Urinary bladder (tissue), 4 donors: ENCODE data around the gene MEP1A. TPM values are rescaled to one million over a fixed set of nuclear protein-coding genes. Genes with fewer than 3 reads are reported as not detected.
"Not testable (repeated sequence)": the region's sequence is repeated elsewhere in the genome, so short reads cannot be mapped to it uniquely, and the experiment has no call there.

ENCODE experiments used
- DNase-seq: peaks from one replicate; pipeline ENCODE4 v3.0.0-alpha.2; 2015; ENCODE audit errors: extremely low spot score
- H3K27ac ChIP-seq: one replicate; pipeline ENCODE4 v1.5.1; 2013; ENCODE audit warnings: low read depth, mild to moderate bottlenecking, moderate library complexity
- H3K36me3 ChIP-seq: one replicate; pipeline ENCODE4 v1.6.1; 2013; ENCODE audit warnings: mild to moderate bottlenecking, moderate library complexity; ENCODE audit not compliant: insufficient read depth
- H3K4me1 ChIP-seq: one replicate; pipeline ENCODE4 v1.6.1; 2013; ENCODE audit warnings: mild to moderate bottlenecking, moderate library complexity; ENCODE audit not compliant: insufficient read depth
- H3K4me3 ChIP-seq: one replicate; pipeline ENCODE4 v1.5.1; 2013; ENCODE audit warnings: low read depth, low read length
- WGBS: extraction: QIAGEN DNeasy Blood & Tissue Kit; methylation state at CpG from one replicate; pipeline ENCODE4 v1.1.7; 2013; 5-methylcytosine and 5-hydroxymethylcytosine counted together
- polyA plus RNA-seq: library from polyadenylated mRNA; stranded (reverse); fragments of 200-250 nt; gene quantifications from one replicate; pipeline ENCODE4 v1.2.3, GENCODE V29; 2013
- total RNA-seq: library from RNA; depleted of rRNA; stranded (reverse); fragments of >200 nt; gene quantifications from one replicate; pipeline ENCODE4 v1.2.3, GENCODE V29; 2014
- donor health status: healthy with polysubstance abuse.
- donor health status: healthy.

The MEP1A gene, protein sequence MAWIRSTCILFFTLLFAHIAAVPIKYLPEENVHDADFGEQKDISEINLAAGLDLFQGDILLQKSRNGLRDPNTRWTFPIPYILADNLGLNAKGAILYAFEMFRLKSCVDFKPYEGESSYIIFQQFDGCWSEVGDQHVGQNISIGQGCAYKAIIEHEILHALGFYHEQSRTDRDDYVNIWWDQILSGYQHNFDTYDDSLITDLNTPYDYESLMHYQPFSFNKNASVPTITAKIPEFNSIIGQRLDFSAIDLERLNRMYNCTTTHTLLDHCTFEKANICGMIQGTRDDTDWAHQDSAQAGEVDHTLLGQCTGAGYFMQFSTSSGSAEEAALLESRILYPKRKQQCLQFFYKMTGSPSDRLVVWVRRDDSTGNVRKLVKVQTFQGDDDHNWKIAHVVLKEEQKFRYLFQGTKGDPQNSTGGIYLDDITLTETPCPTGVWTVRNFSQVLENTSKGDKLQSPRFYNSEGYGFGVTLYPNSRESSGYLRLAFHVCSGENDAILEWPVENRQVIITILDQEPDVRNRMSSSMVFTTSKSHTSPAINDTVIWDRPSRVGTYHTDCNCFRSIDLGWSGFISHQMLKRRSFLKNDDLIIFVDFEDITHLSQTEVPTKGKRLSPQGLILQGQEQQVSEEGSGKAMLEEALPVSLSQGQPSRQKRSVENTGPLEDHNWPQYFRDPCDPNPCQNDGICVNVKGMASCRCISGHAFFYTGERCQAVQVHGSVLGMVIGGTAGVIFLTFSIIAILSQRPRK
- total RNA-seq: not detected
- polyA plus RNA-seq: not detected

DNA sequence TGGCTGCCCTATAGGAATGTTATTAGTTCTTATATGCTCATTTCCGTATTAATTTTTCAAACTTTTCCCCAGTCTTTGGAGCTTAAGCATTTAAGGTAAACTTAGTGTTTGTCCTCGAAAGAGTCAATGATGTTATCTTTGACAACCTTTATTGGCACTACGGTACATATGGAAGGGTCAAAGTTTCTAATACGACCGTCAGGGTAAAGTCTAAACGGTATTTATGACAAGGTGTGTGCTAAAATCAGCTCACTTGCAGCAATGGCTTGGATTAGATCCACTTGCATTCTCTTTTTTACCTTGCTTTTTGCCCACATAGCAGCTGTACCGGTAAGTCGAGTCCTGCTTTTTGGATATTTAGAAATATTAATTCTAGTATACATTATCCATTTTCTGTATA, at the start of gene MEP1A:
Gene MEP1A (plus strand): TSS at position 252 of the 400 bp plus-strand sequence. CDS start 10 bp downstream, at position 262.
- no peaks in the 10 kb centered on the region for H3K4me1 ChIP-seq
- 63% methylated on average over 8 of the region's 8 CpGs for WGBS
- no peak within 1 kb of the TSS for H3K4me3 ChIP-seq
- H3K27ac ChIP-seq: no peak within 1 kb of the TSS
- no peak for DNase-seq
- no peaks in the 10 kb centered on the region for H3K36me3 ChIP-seq

DNA sequence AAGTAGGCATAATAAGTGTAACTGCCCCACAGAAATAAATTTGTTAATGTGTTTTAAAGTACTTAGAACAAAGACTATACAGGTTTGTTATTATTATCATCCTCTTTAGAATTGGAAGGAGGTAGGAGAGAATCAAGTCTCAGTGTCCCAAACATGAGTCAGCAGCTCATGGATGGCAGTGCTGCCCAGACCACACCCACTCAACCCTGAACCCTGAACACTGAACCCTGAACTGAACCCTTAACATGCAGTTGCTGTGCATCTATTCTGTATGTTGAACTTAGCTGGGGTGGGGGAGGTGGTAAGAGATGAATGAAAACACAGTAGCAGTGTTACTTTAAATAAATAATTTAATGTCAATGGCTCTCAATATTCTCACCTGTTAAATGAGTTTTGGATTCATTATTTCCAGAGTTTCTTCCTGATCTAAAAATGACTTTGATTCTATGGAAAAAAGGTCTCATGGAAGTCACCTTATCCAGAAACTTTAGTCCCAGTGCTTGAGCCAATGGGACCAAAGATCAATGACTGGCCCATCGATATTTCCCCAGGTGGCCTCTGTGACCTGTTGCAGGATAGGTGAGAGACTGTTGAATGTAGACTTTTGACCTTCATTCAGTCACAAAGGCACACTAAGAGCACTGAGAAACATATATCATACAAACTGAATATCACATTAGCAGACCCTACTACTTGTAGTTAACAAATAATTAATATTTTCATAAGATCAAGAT, 49.6 kb upstream of the MEP1A start:
- H3K27ac ChIP-seq: no peak overlapping the region
- WGBS: 85% methylated on average over 1 of the region's 1 CpG
- H3K36me3 ChIP-seq: no peaks in the 10 kb centered on the region
- H3K4me1 ChIP-seq: no peaks in the 10 kb centered on the region
- no peak overlapping the region for H3K4me3 ChIP-seq
- no peak for DNase-seq

DNA sequence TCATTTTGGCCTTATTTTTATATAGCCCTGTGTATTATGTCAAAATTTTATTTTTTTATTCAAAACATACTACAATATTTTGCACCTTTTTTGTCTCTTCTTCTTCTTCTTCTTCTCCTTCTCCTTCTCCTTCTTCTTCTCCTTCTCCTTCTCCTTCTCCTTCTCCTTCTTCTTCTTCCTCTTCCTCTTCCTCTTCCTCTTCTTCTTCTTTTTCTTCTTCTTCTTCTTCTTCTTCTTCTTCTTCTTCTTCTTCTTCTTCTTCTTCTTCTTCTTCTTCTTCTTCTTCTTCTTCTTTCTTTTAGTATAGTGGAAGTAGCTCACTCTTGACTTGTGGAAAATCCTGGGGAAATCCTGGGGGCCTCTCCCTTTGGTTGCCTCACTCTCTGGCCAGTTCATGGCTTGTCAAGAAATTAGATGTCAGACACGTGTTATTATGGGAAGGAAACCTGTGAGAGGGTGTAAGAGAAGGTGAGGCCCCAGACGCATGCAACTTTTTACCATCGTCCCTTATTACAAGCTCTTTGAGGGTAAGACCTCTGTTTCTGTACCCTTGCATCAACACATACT, 48.9 kb upstream of the MEP1A start:
- H3K4me3 ChIP-seq, H3K4me1 ChIP-seq, H3K36me3 ChIP-seq, H3K27ac ChIP-seq, DNase-seq: not testable (repeated sequence)
- 83% methylated on average over 3 of the region's 3 CpGs for WGBS

DNA sequence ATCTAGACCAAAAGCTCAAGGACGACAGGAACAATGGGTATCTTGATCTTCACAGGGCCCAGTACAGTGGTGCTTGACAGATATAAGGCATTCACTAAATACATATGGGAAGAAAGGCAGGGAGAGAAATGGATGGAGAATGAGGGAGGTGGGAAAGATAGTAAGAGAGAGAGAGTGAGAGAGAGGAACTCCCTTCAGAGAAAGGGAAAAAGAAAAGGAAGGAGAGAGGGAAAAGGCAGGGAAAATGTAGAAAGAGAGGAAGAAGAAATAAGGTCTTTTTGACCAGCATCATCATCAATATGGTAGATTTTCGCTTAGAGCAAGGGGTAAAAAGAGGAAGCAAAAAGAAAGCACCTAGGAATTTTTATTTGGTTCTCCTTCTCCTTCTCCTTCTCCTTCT, 47.2 kb upstream of the MEP1A start:
- DNase-seq: no peak
- Histone ChIP-seq H3K4me3 (no peak overlapping the region), H3K36me3 (no peaks in the 10 kb centered on the region), H3K4me1 (no peaks in the 10 kb centered on the region), H3K27ac (no peak overlapping the region)
- 71% methylated on average over 2 of the region's 2 CpGs for WGBS

DNA sequence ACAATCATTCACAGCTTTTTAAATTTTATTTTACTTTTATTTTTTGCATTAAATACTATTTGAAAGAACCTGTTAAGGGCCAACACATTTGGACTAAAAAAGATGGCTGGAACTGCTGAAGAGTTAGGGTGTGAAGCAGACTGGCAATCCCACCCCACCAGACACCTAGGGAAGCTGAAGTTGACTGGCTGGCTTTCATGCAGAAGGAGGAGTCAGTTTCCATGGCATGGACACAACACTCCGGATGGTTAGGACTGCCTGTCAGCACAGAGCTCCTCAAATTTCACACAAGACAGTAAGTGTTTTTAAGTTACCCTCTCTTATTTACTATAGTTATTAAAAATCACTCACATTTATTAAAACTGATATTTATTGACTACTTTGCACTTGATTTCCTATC, 46.5 kb upstream of the MEP1A start, which contains the start of gene ANKRD66:
Gene ANKRD66 (plus strand): TSS at position 238 of the 400 bp plus-strand sequence. CDS start 5,016 bp downstream, outside the sequence.
- no peak for DNase-seq
- H3K4me3 ChIP-seq: no peak within 1 kb of the TSS
- H3K4me1 ChIP-seq: no peaks in the 10 kb centered on the region
- 53% methylated on average over 1 of the region's 1 CpG for WGBS
- H3K36me3 ChIP-seq: no peaks in the 10 kb centered on the region
- H3K27ac ChIP-seq: no peak within 1 kb of the TSS

DNA sequence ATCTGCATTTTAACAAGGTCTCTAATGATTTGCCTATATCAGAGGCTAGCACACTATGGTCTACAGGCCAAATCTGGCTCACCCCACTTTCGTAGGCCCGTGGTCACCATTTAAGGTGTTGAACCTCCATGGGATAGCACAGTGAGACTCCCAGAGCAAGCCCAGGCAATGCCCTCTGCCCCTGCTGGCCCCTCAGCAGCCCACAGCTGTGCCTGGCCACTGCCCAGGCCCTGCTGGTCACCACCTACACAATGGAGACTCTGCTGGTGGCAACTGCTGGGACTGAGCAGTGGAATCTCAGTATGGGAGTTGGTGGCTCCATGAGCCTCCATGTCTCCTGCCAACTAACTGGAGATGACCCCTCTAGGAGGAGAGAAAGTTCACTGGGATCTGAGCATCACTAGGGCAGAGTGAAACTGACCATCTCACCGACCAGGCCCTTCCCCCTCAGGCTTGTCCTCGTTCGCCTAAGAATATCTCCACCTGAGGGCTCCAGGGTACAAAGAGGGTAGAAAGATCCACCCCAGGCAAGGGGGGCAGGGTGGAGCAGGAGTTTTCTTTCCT, 44.2 kb upstream of the MEP1A start:
- Histone ChIP-seq H3K4me3 (no peak overlapping the region), H3K4me1 (no peaks in the 10 kb centered on the region), H3K27ac (no peak overlapping the region), H3K36me3 (no peaks in the 10 kb centered on the region)
- no peak for DNase-seq
- WGBS: 97% methylated on average over 5 of the region's 5 CpGs

DNA sequence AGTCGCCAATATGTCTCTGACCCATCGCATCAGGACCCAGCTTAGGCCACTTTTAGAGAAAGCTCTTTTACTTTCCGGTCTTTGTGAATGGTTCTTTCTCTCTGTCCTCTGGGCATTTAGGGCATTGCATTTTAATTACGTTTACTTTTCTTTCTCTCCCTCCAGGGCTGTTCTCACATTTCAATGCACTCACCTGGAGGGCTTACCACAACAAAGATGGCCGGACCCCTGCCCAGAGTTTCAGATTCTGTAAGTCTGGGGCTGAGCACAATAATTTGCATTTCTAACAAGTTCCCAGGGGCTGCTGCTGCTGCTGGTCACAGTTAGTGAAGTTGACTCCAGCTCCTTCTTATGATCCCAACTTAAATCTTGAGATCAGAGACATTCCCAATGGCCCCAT, 43.5 kb upstream of the MEP1A start:
- DNase-seq: no peak
- no peak overlapping the region for H3K4me3 ChIP-seq
- H3K27ac ChIP-seq: no peak overlapping the region
- no peaks in the 10 kb centered on the region for H3K4me1 ChIP-seq
- no peaks in the 10 kb centered on the region for H3K36me3 ChIP-seq
- WGBS: 78% methylated on average over 5 of the region's 5 CpGs

DNA sequence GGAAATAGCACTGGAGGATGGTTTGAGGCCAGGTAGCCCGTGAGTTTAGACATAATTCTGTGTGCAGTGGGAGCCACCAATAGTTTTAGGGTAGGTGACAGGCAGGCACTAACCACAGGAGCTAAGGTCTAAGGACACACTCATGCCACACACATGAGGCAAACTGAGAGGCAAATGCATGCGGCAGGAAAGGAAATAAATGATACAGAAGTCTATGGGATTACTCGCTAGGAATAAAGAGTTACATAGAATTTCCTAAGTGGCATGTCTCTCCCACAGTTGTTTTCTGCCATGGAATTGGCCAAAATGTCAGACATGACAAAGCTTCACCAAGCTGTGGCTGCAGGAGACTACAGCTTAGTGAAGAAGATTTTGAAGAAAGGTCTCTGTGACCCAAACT, 41.5 kb upstream of the MEP1A start:
- H3K36me3 ChIP-seq: no peaks in the 10 kb centered on the region
- no peak for DNase-seq
- H3K4me1 ChIP-seq: no peaks in the 10 kb centered on the region
- H3K27ac ChIP-seq: no peak overlapping the region
- WGBS: 89% methylated on average over 3 of the region's 3 CpGs
- no peak overlapping the region for H3K4me3 ChIP-seq

DNA sequence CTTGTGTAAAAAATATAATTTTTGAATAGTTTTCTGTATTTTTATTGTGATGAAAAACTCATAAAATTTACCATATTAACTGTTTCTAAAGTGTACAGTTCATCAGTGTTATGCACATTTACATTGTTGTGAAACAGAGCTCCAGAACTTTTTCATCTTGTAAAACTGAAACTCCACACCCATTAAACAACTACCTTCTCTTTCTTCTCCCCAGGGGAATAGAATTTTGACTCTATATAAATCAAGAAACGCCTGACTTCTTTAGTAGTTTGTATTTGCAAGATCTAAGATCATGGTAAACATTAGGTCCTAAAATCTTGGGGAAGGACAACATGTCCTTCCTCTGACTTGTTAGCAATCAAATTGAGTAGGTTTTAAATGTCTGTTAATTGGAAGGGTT, 37.3 kb upstream of the MEP1A start:
- Histone ChIP-seq H3K4me1 (no peaks in the 10 kb centered on the region), H3K36me3 (no peaks in the 10 kb centered on the region), H3K27ac (no peak overlapping the region), H3K4me3 (no peak overlapping the region)
- WGBS: 37% methylated on average over 1 of the region's 1 CpG
- no peak for DNase-seq

DNA sequence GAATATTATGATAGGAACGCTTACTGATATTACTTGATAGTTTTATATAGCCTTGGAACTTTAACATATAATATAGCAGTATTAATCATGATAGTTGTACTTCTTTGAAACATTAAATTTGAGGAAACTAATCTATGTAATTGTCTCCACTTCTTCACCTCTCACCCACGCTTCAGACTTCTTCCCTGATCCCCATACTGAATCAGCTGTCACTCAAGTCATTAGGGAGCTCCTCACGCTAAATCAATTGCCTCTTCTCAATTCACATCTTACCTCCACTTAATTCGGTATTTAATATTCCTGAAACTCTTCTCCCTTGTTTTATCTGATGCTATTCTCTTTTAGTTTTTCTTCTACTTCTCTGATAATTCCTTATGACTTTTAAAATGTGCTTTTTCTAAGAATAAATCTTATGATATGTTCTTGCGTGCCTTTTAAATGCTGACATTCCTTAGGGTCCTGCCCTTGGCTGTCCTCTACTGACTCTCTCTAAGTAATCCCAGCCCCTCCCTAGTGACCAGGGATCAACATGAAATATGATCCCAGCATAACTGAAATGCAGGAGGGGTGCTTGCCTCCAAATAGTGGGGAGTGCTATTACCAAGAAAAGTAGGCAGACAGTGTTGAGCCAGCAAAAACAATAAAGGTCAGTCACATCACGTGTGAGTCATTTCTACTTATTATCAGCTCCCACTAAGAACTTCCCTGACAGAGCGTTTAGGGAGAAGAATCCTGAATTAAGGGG, 36.5 kb upstream of the MEP1A start:
- H3K27ac ChIP-seq: no peak overlapping the region
- H3K4me3 ChIP-seq: no peak overlapping the region
- H3K36me3 ChIP-seq: no peaks in the 10 kb centered on the region
- WGBS: 51% methylated on average over 7 of the region's 7 CpGs
- no peaks in the 10 kb centered on the region for H3K4me1 ChIP-seq
- no peak for DNase-seq

DNA sequence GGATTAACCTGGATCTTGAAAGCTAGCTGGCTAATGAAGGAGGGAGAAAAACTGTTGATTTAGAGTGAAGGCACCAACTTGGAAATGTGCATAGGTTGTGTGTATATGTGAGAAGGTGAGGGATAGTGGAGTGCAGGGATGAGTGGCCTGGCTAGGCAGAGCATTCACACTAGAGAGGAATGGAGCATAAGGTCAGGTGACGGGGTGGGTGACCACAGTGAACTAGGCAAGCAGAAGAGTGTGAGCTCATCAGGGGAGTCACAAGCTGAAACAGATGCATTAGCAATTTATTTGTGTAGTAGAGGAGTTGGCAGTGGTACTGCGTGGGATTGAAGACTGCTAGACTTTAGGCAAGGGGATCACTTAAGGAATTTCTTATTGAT, 36.0 kb upstream of the MEP1A start:
- no peak overlapping the region for H3K27ac ChIP-seq

DNA sequence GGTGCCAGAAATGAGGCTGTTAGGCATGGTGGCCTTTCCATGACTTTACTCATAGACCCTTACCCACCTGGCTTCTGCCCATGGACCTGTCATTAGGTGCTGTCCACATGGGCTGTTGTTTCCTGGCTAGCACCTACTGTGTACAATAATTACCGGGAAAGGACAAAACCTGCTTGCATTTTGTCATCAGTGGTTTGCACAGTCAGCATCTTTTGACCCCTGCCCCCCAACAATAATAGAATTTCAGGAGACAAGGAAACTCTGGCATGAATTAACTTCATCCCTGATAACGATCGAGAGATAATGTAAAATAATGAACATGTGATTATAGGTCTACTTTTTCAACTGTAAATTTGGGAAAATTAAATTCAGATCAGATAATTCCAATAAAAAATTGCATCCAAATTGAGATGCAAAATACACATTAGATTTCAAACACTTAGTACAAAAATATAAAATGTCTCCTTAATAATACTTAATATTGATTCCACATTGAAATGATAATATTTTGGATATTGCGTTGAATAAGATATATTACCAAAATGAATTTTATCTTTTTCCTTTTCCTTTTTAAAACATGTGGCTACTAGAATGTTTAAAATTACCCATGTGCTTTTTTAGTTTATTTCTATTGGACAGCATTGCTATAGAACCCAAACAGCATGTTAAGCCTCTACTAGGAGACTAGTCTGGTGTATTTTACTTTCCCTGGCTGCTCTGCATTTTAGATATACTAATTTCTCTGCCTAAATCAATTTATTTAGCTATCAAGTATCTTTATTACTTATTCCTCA, 34.0 kb upstream of the MEP1A start:
- H3K4me3 ChIP-seq: no peak overlapping the region
- WGBS: 93% methylated on average over 4 of the region's 4 CpGs
- no peaks in the 10 kb centered on the region for H3K4me1 ChIP-seq
- DNase-seq: no peak
- H3K27ac ChIP-seq: no peak overlapping the region
- no peaks in the 10 kb centered on the region for H3K36me3 ChIP-seq

More for the DNA sequence above, 36.0 kb upstream of the MEP1A start:
- no peaks in the 10 kb centered on the region for H3K36me3 ChIP-seq
- no peaks in the 10 kb centered on the region for H3K4me1 ChIP-seq
- no peak for DNase-seq
- WGBS: 83% methylated on average over 2 of the region's 2 CpGs
- no peak overlapping the region for H3K4me3 ChIP-seq
